ENCODE results near the gene DDX51.
"Not testable (repeated sequence)": the region's sequence is repeated elsewhere in the genome, so short reads cannot be mapped to it uniquely, and the experiment has no call there.

DDX51 gene

DNA sequence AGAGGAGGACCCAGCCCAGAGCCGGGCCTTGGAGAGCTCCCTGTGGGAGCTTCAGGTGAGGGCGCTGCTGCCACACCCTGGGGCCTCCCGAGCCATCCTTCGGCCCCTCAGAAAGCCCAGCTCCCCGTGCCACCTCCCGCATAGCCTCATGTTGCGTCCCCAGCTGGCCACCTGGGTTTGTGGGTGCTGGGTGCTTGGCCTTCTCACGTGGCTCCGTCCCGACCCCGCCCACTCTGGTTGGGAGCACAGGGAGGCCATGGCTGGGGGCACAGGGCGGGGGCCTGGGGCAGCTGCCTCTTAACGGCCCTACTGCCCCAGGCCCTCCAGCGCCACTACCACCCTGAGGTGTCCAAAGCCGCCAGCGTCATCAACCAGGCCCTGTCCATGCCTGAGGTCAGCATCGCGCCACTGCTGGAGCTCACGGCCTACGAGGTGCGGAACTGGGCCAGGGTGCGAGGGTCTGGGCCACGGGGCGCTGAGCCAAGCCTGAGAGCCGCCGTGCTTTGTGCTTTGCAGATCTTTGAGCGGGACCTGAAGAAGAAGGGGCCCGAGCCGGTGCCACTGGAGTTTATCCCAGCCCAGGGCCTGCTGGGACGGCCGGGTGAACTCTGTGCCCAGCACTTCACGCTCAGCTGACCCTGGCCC is 7.8 kb upstream of the DDX51 start:
- no peak overlapping the region for H3K4me3 ChIP-seq (ENCODE audit: low read depth, low read length)

DNA sequence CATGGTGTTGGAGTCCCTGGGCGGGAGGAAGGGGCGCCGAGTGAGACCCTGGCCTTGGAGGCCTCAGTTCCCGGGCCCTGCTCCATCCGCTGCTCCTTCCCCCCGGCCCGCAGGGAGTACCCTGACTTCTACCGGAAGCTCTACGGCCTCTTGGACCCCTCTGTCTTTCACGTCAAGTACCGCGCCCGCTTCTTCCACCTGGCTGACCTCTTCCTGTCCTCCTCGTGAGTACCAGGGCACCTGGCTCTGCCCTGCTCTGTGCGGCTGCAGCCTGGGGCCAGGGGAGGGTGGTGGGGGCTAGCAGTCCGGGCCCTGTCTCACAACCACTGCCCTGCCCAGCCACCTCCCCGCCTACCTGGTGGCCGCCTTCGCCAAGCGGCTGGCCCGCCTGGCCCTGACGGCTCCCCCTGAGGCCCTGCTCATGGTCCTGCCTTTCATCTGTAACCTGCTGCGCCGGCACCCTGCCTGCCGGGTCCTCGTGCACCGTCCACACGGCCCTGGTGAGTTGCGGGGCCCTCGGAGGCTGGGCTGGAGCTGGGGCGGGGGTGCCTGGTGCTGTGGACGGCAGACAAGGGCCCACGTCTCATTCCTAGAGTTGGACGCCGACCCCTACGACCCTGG is 7.1 kb upstream of the DDX51 start:
- DNase-seq: no peak
- no peak overlapping the region for H3K4me3 ChIP-seq (ENCODE audit: low read depth, low read length)
- no peak overlapping the region for H3K27ac ChIP-seq
- no peaks in the 10 kb centered on the region for H3K27me3 ChIP-seq (replicated peaks)
- TF ChIP-seq, protein P1, sequence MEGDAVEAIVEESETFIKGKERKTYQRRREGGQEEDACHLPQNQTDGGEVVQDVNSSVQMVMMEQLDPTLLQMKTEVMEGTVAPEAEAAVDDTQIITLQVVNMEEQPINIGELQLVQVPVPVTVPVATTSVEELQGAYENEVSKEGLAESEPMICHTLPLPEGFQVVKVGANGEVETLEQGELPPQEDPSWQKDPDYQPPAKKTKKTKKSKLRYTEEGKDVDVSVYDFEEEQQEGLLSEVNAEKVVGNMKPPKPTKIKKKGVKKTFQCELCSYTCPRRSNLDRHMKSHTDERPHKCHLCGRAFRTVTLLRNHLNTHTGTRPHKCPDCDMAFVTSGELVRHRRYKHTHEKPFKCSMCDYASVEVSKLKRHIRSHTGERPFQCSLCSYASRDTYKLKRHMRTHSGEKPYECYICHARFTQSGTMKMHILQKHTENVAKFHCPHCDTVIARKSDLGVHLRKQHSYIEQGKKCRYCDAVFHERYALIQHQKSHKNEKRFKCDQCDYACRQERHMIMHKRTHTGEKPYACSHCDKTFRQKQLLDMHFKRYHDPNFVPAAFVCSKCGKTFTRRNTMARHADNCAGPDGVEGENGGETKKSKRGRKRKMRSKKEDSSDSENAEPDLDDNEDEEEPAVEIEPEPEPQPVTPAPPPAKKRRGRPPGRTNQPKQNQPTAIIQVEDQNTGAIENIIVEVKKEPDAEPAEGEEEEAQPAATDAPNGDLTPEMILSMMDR (IDR thresholded peaks at IDR 0.05; ENCODE audit: low read depth, low read length, missing control alignments): no peak
- in situ Hi-C loops (cut with HindIII; ENCODE audit: low pct_ligation_motif_present, low sequenced_read_pairs): no loop called here
- H3K36me3 ChIP-seq (replicated peaks): peaks cover 5% of the 10 kb centered on the region

More for the DNA sequence above, 7.8 kb upstream of the DDX51 start:
- TF ChIP-seq, protein P1 (IDR thresholded peaks at IDR 0.05; ENCODE audit: low read depth, low read length, missing control alignments): no peak
- H3K27me3 ChIP-seq (replicated peaks): no peaks in the 10 kb centered on the region
- H3K27ac ChIP-seq: no peak overlapping the region
- no peak for DNase-seq
- in situ Hi-C loops (cut with HindIII; ENCODE audit: low pct_ligation_motif_present, low sequenced_read_pairs): no loop called here
- H3K36me3 ChIP-seq (replicated peaks): peaks cover 7% of the 10 kb centered on the region

DNA sequence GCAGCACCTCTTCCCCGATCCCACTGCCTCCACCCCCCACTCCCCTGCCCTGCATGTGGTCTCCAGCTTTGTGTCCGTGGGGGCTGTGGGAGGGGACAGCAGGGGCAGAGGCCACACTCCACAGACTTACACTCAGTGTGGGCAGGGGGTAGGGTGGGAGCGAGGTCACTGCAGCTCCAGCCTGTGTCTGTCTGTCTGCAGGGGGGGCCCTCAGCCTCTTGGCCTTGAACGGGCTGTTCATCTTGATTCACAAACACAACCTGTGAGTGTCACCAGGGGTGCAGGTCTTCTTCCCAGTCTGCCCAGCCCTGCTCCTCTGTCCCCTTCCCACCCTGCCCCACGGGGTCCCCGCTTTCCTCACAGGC is 6.6 kb upstream of the DDX51 start:
- TF ChIP-seq, protein P1 (IDR thresholded peaks at IDR 0.05; ENCODE audit: low read depth, low read length, missing control alignments): no peak
- DNase-seq: no peak
- no peak overlapping the region for H3K4me3 ChIP-seq (ENCODE audit: low read depth, low read length)
- H3K27me3 ChIP-seq (replicated peaks): no peaks in the 10 kb centered on the region
- peaks cover 5% of the 10 kb centered on the region for H3K36me3 ChIP-seq (replicated peaks)
- no peak overlapping the region for H3K27ac ChIP-seq
- in situ Hi-C loops (cut with HindIII; ENCODE audit: low pct_ligation_motif_present, low sequenced_read_pairs): no loop called here

DNA sequence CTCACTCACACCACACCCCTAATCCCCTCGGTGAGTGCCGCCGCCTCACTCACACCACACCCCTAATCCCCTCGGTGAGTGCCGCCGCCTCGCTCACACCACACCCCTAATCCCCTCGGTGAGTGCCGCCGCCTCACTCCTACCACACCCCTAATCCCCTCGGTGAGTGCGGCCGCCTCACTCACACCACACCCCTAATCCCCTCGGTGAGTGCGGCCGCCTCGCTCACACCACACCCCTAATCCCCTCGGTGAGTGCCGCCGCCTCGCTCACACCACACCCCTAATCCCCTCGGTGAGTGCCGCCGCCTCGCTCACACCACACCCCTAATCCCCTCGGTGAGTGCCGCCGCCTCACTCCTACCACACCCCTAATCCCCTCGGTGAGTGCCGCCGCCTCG is 5.4 kb upstream of the DDX51 start:
- in situ Hi-C loops (cut with HindIII; ENCODE audit: low pct_ligation_motif_present, low sequenced_read_pairs); H3K36me3 ChIP-seq (replicated peaks); H3K27me3 ChIP-seq (replicated peaks); DNase-seq; H3K4me3 ChIP-seq (ENCODE audit: low read depth, low read length); H3K27ac ChIP-seq: not testable (repeated sequence)

DNA sequence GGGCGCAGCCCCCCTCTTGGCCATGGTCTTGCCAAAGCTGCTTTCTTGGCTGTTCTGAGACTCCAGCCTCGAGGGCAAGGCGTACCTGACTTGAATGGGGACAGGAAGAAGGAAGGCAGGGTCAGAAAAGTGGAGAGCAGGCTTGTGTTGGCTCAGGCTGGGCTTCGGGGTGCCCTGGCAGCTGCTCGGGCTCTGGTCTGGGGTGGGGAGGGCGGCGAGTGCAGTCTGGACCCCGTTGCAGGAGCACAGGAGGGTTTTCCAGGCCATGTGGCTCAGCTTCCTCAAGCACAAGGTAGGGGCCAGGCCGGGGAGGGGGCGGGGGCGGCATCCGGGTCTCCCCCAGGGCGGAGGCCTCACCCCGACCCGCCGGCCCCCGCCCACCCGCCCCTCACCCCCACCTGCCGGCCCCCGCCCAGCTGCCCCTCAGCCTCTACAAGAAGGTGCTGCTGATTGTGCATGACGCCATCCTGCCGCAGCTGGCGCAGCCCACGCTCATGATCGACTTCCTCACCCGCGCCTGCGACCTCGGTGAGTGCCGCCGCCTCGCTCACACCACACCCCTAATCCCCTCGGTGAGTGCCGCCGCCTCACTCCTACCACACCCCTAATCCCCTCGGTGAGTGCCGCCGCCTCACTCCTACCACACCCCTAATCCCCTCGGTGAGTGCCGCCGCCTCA is 4.4 kb upstream of the DDX51 start:
- Histone ChIP-seq H3K27me3 (replicated peaks) (no peaks in the 10 kb centered on the region), H3K4me3 (ENCODE audit: low read depth, low read length) (no peak overlapping the region), H3K27ac (no peak overlapping the region), H3K36me3 (replicated peaks) (peaks cover 5% of the 10 kb centered on the region)
- no peak for DNase-seq
- in situ Hi-C loops (cut with HindIII; ENCODE audit: low pct_ligation_motif_present, low sequenced_read_pairs): no loop called here
- TF ChIP-seq, protein P1 (IDR thresholded peaks at IDR 0.05; ENCODE audit: low read depth, low read length, missing control alignments): no peak
